Daoy (cell line): ENCODE measurements around the gene DPCD. TPM values are rescaled to one million over a fixed set of nuclear protein-coding genes. Genes with fewer than 3 reads are reported as not detected.

Source experiments
- total RNA-seq: library from RNA; depleted of rRNA; stranded (reverse); fragments of >200 nt; shearing (Covaris generic); gene quantifications from 2 replicates; pipeline ENCODE4 v1.2.3, GENCODE V29; 2014; rRNA removed

DPCD gene
- total RNA-seq, 1 experiment from 2014 or later = 76.1 TPM

Other genes starting within 250 kb of the DPCD start
- gene BTRC, start 234.2 kb upstream of the DPCD start, total RNA-seq = 4.6 and 8.2 TPM in 2 replicates
- gene POLL, start 64 bp upstream of the DPCD start, total RNA-seq = 4.6 and 6.5 TPM in 2 replicates
- gene FBXW4, start 106.8 kb downstream of the DPCD start, total RNA-seq = 6.1 and 6.5 TPM in 2 replicates
- not detected in 2 replicates for gene FGF8, start 187.8 kb downstream of the DPCD start, total RNA-seq
- 101 and 119 TPM in 2 replicates for gene NPM3, start 195.1 kb downstream of the DPCD start, total RNA-seq
- gene OGA, start 230.1 kb downstream of the DPCD start, total RNA-seq = 47.6 and 58.9 TPM in 2 replicates